GM18870 (cell line): Measurements from ENCODE around the gene CELF1.

Source experiments
- ATAC-seq: cut with Tn5 transposase; IDR thresholded peaks from one replicate; pipeline ENCODE4 v1.9.1; 2021; ENCODE audit warnings: moderate library complexity; ENCODE audit not compliant: unreplicated experiment

CELF1 gene

GRCh38 chr11:47426062-47426956 lies 126.6 kb downstream of the CELF1 start, which contains the start of gene PSMC3:
Gene PSMC3, minus strand, starts transcription at chr11:47426439. Its CDS starts 160 bp downstream, at chr11:47426279.
- ATAC-seq: peak; percentile 74

- ATAC-seq: no peak
Measured at GRCh38 chr11:47425611-47426010, 127.3 kb downstream of the CELF1 start.

- ATAC-seq: no peak
Measured at GRCh38 chr11:47418454-47419259, 134.3 kb downstream of the CELF1 start.

GRCh38 chr11:47417712-47418111 lies 135.2 kb downstream of the CELF1 start:
- no peak for ATAC-seq

- ATAC-seq: no peak
Measured at GRCh38 chr11:47415949-47416472, 136.9 kb downstream of the CELF1 start.
